GM23338 (cell line): ENCODE results near the gene SNW1. TPM values are rescaled to one million over a fixed set of nuclear protein-coding genes. Genes with fewer than 3 reads are reported as not detected.
"Not testable (repeated sequence)": the region's sequence is repeated elsewhere in the genome, so short reads cannot be mapped to it uniquely, and the experiment has no call there.

Experiments used
- ATAC-seq: fragments of 200-7000 bp; cut with Tn5 transposase; 3 replicates; pipeline ENCODE4 v1.9.1; 2020
- DNase-seq: peaks from one replicate; pipeline ENCODE4 v3.0.0-alpha.2; 2015; ENCODE audit warnings: low spot score
- H2AFZ ChIP-seq: fragments of 200-600 bp; sonication (generic); 2 replicates; pipeline ENCODE4 v1.8.0; 2016; ENCODE audit warnings: antibody characterized with exemption, mild to moderate bottlenecking, moderate library complexity
- H3F3A ChIP-seq: fragments of 200-600 bp; sonication (generic); replicated peaks from 2 replicates; pipeline ENCODE4 v1.8.0; 2017; ENCODE audit warnings: antibody characterized with exemption, mixed run types, low read depth
- H3K27ac ChIP-seq: fragments of 200-600 bp; sonication (generic); 2 replicates; pipeline ENCODE4 v1.6.1; 2016; ENCODE audit warnings: low read depth
- H3K27me3 ChIP-seq: fragments of 200-600 bp; sonication (generic); 2 replicates; pipeline ENCODE4 v1.8.0; 2016; ENCODE audit warnings: mild to moderate bottlenecking, mixed run types, moderate library complexity; ENCODE audit not compliant: insufficient read depth
- H3K36me3 ChIP-seq: fragments of 200-600 bp; sonication (generic); 2 replicates; pipeline ENCODE4 v1.8.0; 2016; ENCODE audit warnings: mild to moderate bottlenecking; ENCODE audit not compliant: insufficient read depth
- H3K4me1 ChIP-seq: fragments of 200-600 bp; sonication (generic); 2 replicates; pipeline ENCODE4 v1.8.0; 2016; ENCODE audit warnings: mild to moderate bottlenecking, moderate library complexity; ENCODE audit not compliant: insufficient read depth
- H3K4me2 ChIP-seq: fragments of 200-600 bp; sonication (generic); 2 replicates; pipeline ENCODE4 v1.7.1; 2017; ENCODE audit warnings: mixed run types
- H3K4me3 ChIP-seq: fragments of 200-600 bp; sonication (generic); 2 replicates; pipeline ENCODE4 v1.6.1; 2016; ENCODE audit warnings: mixed run types
- H3K79me2 ChIP-seq: fragments of 200-600 bp; sonication (generic); replicated peaks from 2 replicates; pipeline ENCODE4 v1.8.0; 2017; ENCODE audit warnings: mild to moderate bottlenecking; ENCODE audit not compliant: insufficient read depth
- H3K9me2 ChIP-seq: fragments of 200-600 bp; sonication (generic); 2 replicates; pipeline ENCODE4 v1.8.0; 2017; ENCODE audit not compliant: insufficient read depth
- H4K20me1 ChIP-seq: fragments of 200-600 bp; sonication (generic); replicated peaks from 2 replicates; pipeline ENCODE4 v1.8.0; 2017; ENCODE audit warnings: mild to moderate bottlenecking; ENCODE audit not compliant: insufficient read depth
- H3K27ac Mint-ChIP-seq: 2 replicates; pipeline ENCODE4 v1.8.0; 2020; ENCODE audit warnings: inconsistent platforms, mild to moderate bottlenecking, moderate library complexity, mixed read lengths
- H3K27me3 Mint-ChIP-seq: 3 replicates; pipeline ENCODE4 v1.8.0; 2022; ENCODE audit warnings: low read depth, mild to moderate bottlenecking, moderate library complexity, mixed read lengths, inconsistent platforms; ENCODE audit not compliant: insufficient read depth, poor library complexity
- H3K36me3 Mint-ChIP-seq: 3 replicates; pipeline ENCODE4 v1.8.0; 2021; ENCODE audit warnings: low read depth, mild to moderate bottlenecking, inconsistent platforms, moderate library complexity, mixed read lengths
- H3K4me1 Mint-ChIP-seq: 3 replicates; pipeline ENCODE4 v1.8.0; 2020; ENCODE audit warnings: mild to moderate bottlenecking, inconsistent platforms, mixed read lengths
- H3K4me3 Mint-ChIP-seq: 3 replicates; pipeline ENCODE4 v1.8.0; 2021; ENCODE audit warnings: moderate library complexity, mild to moderate bottlenecking, inconsistent platforms, mixed read lengths
- H3K9me3 Mint-ChIP-seq: 3 replicates; pipeline ENCODE4 v1.8.0; 2020; ENCODE audit warnings: moderate library complexity, mild to moderate bottlenecking, inconsistent platforms, mixed read lengths
- CREB1 ChIP-seq: fragments of 250-450 bp; sonication (Bioruptor Pico); IDR thresholded peaks from 2 replicates; pipeline ENCODE4 v1.5.0; 2020; ENCODE audit warnings: low read depth, mild to moderate bottlenecking, moderate library complexity
- ETS1 ChIP-seq: IDR thresholded peaks from 2 replicates; pipeline ENCODE4 v1.6.1; 2016; ENCODE audit warnings: antibody characterized with exemption
- ZNF331 ChIP-seq: fragments of 250-450 bp; sonication (Bioruptor Pico); IDR thresholded peaks from 2 replicates; pipeline ENCODE4 v1.5.0; 2020; ENCODE audit warnings: low read depth, mild to moderate bottlenecking, moderate library complexity
- ZNF462 ChIP-seq: fragments of 250-450 bp; sonication (Bioruptor Pico); IDR thresholded peaks from 2 replicates; pipeline ENCODE4 v1.5.0; 2020; ENCODE audit warnings: mild to moderate bottlenecking, moderate library complexity
- polyA plus RNA-seq: library from polyadenylated mRNA; unstranded; fragments of >200 nt; fragmentation: Nextera tagmentation; extraction: Ambion mirVana; gene quantifications from 2 replicates; pipeline ENCODE4 v1.2.1, GENCODE V29; 2016
- total RNA-seq: library from RNA; depleted of rRNA; stranded (reverse); fragments of >200 nt; shearing (Covaris generic); gene quantifications from 2 replicates; pipeline ENCODE4 v1.2.3, GENCODE V29; 2014

SNW1 gene
- total and polyA plus RNA-seq, 2 experiments from 2014 or later: 60.5 to 129 TPM

- no peak for TF ChIP-seq ZNF462 (CRISPR knock-in tag)
- TF ChIP-seq CREB1 (CRISPR knock-in tag): no peak
- TF ChIP-seq ZNF331 (CRISPR knock-in tag): no peak
- TF ChIP-seq ETS1: no peak
Measured at GRCh38 chr14:77794357-77794756, 33.4 kb upstream of the SNW1 start (continued).

GRCh38 chr14:77793255-77793654 lies 32.3 kb upstream of the SNW1 start:
- not testable (repeated sequence) for DNase-seq, ATAC-seq, H2AFZ ChIP-seq, H3K27me3 Mint-ChIP-seq, H3K4me3 ChIP-seq, H3K36me3 Mint-ChIP-seq, H3K27ac ChIP-seq, H4K20me1 ChIP-seq, H3K4me1 ChIP-seq, H3K9me3 Mint-ChIP-seq, H3K4me1 Mint-ChIP-seq, H3K27me3 ChIP-seq, H3K9me2 ChIP-seq, H3K36me3 ChIP-seq, H3K27ac Mint-ChIP-seq, H3K79me2 ChIP-seq, H3K4me2 ChIP-seq, H3F3A ChIP-seq, H3K4me3 Mint-ChIP-seq
